H1 (cell line): ENCODE measurements around the gene BRD1.
"Not testable (repeated sequence)": the region's sequence is repeated elsewhere in the genome, so short reads cannot be mapped to it uniquely, and the experiment has no call there.

Experiments used
- ATF2 ChIP-seq: IDR thresholded peaks from 2 replicates; pipeline ENCODE4 v1.6.1; 2012; ENCODE audit warnings: low read length, inconsistent platforms
- CTCF ChIP-seq, 3 experiments: IDR thresholded peaks; 1 replicate in 2 of 3; 2 replicates in 1 of 3; pipeline versions ENCODE4 v1.5.1 to v1.6.1; 2011; ENCODE audit warnings: low read length in 3 of 3, mild to moderate bottlenecking in 3 of 3, inconsistent platforms in 2 of 3, low read depth in 1 of 3, moderate library complexity in 1 of 3; ENCODE audit not compliant: insufficient read depth in 1 of 3; ENCODE audit errors: control extremely low read depth in 1 of 3
- EZH2 ChIP-seq: fragments of 200-600 bp; sonication (generic); IDR thresholded peaks from 2 replicates; pipeline ENCODE4 v1.7.1; 2012; ENCODE audit warnings: low read depth, mild to moderate bottlenecking, moderate library complexity, low read length, inconsistent platforms; ENCODE audit not compliant: severe bottlenecking
- POLR2A ChIP-seq, 2 experiments: IDR thresholded peaks; 1 replicate in 1 of 2; 2 replicates in 1 of 2; pipeline ENCODE4 v1.6.1; 2011; ENCODE audit warnings: low read depth in 2 of 2, low read length in 2 of 2, mild to moderate bottlenecking in 2 of 2; ENCODE audit errors: control extremely low read depth in 1 of 2

- not testable (repeated sequence) for TF ChIP-seq CTCF (IDR thresholded peaks at IDR 0.05; ENCODE audit: control extremely low read depth in 1 of 3, insufficient read depth in 1 of 3, low read depth in 1 of 3, low read length in 3 of 3); POLR2A (IDR thresholded peaks at IDR 0.05; ENCODE audit: control extremely low read depth in 1 of 2, low read depth in 2 of 2, low read length in 2 of 2); ATF2; EZH2
Observed at GRCh38 chr22:49762571-49762970, 65.1 kb downstream of the BRD1 start.
